HepG2 (cell line): ENCODE measurements around the gene HYOU1. TPM values are rescaled to one million over a fixed set of nuclear protein-coding genes. Genes with fewer than 3 reads are reported as not detected.

Source experiments
- ATAC-seq: fragments of 200-7000 bp; cut with Tn5 transposase; 3 replicates; pipeline ENCODE4 v1.9.1; 2020; ENCODE audit warnings: mild to moderate bottlenecking, moderate library complexity
- BruUV-seq: library from RNA; stranded (reverse); fragments of 400-500 nt; replicated peaks from 2 replicates; lab custom pipeline; 2021; lab: Mats Ljungman, UMichigan
- CTCF ChIA-PET: fragments of 300-600 bp; formaldehyde crosslinking; extraction: SDS; loops from one replicate; lab custom pipeline; 2021; ENCODE audit warnings: low total read pairs, inconsistent platforms, low intra/inter-chr PET ratio; lab: Yijun Ruan, JAX
- POLR2A ChIA-PET: fragments of 350-600 bp; sonication (Branson Sonifier 250); formaldehyde crosslinking; loops from one replicate; lab custom pipeline; 2020; ENCODE audit warnings: antibody characterized with exemption, inconsistent platforms; lab: Yijun Ruan, JAX
- DNase-seq: peaks from one replicate; pipeline ENCODE4 v3.0.0-alpha.2; 2015; ENCODE audit warnings: low spot score
- FAIRE-seq: peaks from 3 replicates; lab custom pipeline; 2011; peaks lifted over from hg19 to GRCh38; lab: Jason Lieb, UNC
- H2AFZ ChIP-seq: one replicate; pipeline ENCODE4 v1.6.1; 2011; ENCODE audit warnings: low read length, inconsistent platforms
- H3K27ac ChIP-seq: fragments of 300-600 bp; 3 replicates; pipeline ENCODE4 v1.8.0; 2011; ENCODE audit warnings: mixed run types, mild to moderate bottlenecking, mixed read lengths, low read length, inconsistent platforms; ENCODE audit not compliant: insufficient read depth; ENCODE audit errors: extremely low read length
- H3K27me3 ChIP-seq, 2 experiments: fragments of 200-600 bp in 1 of 2; 2 replicates in 1 of 2; 3 replicates in 1 of 2; pipeline versions ENCODE4 v1.6.0 to v1.8.0; 2011; ENCODE audit warnings: low read length in 2 of 2, mild to moderate bottlenecking in 2 of 2, moderate library complexity in 2 of 2, inconsistent platforms in 1 of 2; ENCODE audit not compliant: insufficient read depth in 2 of 2, control insufficient read depth in 1 of 2
- H3K36me3 ChIP-seq, 2 experiments: fragments of 200-600 bp in 1 of 2; replicated peaks in 1 of 2; 2 replicates in 1 of 2; 3 replicates in 1 of 2; pipeline versions ENCODE4 v1.5.1 to v1.8.0; 2011; ENCODE audit warnings: low read length in 2 of 2, inconsistent platforms in 1 of 2; ENCODE audit not compliant: insufficient read depth in 2 of 2, control insufficient read depth in 1 of 2
- H3K4me1 ChIP-seq: 2 replicates; pipeline ENCODE4 v1.5.1; 2012; ENCODE audit warnings: low read length, inconsistent platforms; ENCODE audit not compliant: insufficient read depth
- H3K4me2 ChIP-seq: 2 replicates; pipeline ENCODE4 v1.6.0; 2011; ENCODE audit warnings: low read depth, low read length, inconsistent platforms
- H3K4me3 ChIP-seq, 3 experiments: fragments of 200-600 bp in 1 of 3; sonication (generic), shearing (Covaris generic) in 1 of 3; replicated peaks in 1 of 3; 2 replicates each; pipeline ENCODE4 v1.5.1; 2011 to 2016; ENCODE audit warnings: low read length in 3 of 3, inconsistent platforms in 2 of 3, low read depth in 2 of 3, mild to moderate bottlenecking in 2 of 3, control low read depth in 1 of 3, mixed read lengths in 1 of 3; ENCODE audit not compliant: insufficient read depth in 1 of 3
- H3K79me2 ChIP-seq: one replicate; pipeline ENCODE4 v1.6.1; 2011; ENCODE audit warnings: low read length, inconsistent platforms; ENCODE audit not compliant: insufficient read depth
- H3K9ac ChIP-seq: 2 replicates; pipeline ENCODE4 v1.6.0; 2011; ENCODE audit warnings: mild to moderate bottlenecking, low read depth, low read length, inconsistent platforms; ENCODE audit not compliant: insufficient read depth
- H3K9me3 ChIP-seq: 2 replicates; pipeline ENCODE4 v1.5.1; 2012; ENCODE audit warnings: mild to moderate bottlenecking, low read length
- H4K20me1 ChIP-seq: 2 replicates; pipeline ENCODE4 v1.6.0; 2011; ENCODE audit warnings: inconsistent platforms, mild to moderate bottlenecking, low read length, moderate library complexity; ENCODE audit not compliant: insufficient read depth
- CAMTA2 ChIP-seq: sonication (generic); formaldehyde crosslinking; IDR thresholded peaks from 2 replicates; pipeline ENCODE4 v1.4.0; 2020; ENCODE audit warnings: mild to moderate bottlenecking, missing genetic modification reagents, borderline replicate concordance
- ESRRA ChIP-seq: sonication (generic); formaldehyde crosslinking; IDR thresholded peaks from 2 replicates; pipeline ENCODE4 v1.5.1; 2020; ENCODE audit warnings: mild to moderate bottlenecking, low read depth, missing genetic modification reagents
- GATA4 ChIP-seq: sonication (generic); IDR thresholded peaks from 2 replicates; pipeline ENCODE4 v1.6.1; 2016; ENCODE audit warnings: antibody characterized with exemption, low read depth, borderline replicate concordance
- KDM2A ChIP-seq: sonication (generic); formaldehyde crosslinking; IDR thresholded peaks from 2 replicates; pipeline ENCODE4 v1.4.0; 2020; ENCODE audit warnings: low read depth, missing genetic modification reagents, borderline replicate concordance
- MTF2 ChIP-seq: sonication (generic); formaldehyde crosslinking; IDR thresholded peaks from 2 replicates; pipeline ENCODE4 v1.5.0; 2020; ENCODE audit warnings: missing genetic modification reagents, borderline replicate concordance
- POLR2A ChIP-seq, 2 experiments: IDR thresholded peaks; 2 replicates each; pipeline ENCODE4 v1.6.1; 2011; ENCODE audit warnings: low read depth in 2 of 2, low read length in 2 of 2, mild to moderate bottlenecking in 1 of 2, moderate library complexity in 1 of 2; ENCODE audit not compliant: insufficient read depth in 1 of 2
- RAD21 ChIP-seq: fragments of 450-650 bp; formaldehyde crosslinking; IDR thresholded peaks from 2 replicates; pipeline ENCODE4 v1.5.0; 2020; ENCODE audit warnings: mild to moderate bottlenecking
- SKI ChIP-seq: fragments of 450-650 bp; IDR thresholded peaks from one replicate; pipeline ENCODE4 v1.6.1; 2018; ENCODE audit warnings: mild to moderate bottlenecking; ENCODE audit not compliant: partially characterized antibody
- SP2 ChIP-seq: sonication (generic); formaldehyde crosslinking; IDR thresholded peaks from 2 replicates; pipeline ENCODE4 v1.5.1; 2020; ENCODE audit warnings: mild to moderate bottlenecking, missing genetic modification reagents
- XRCC5 ChIP-seq: fragments of 200-400 bp; formaldehyde crosslinking; optimal IDR thresholded peaks from 2 replicates; pipeline ENCODE3; 2017; ENCODE audit warnings: mild to moderate bottlenecking, low read length
- ZBTB8A ChIP-seq: sonication (generic); formaldehyde crosslinking; IDR thresholded peaks from 2 replicates; pipeline ENCODE4 v1.4.0; 2020; ENCODE audit warnings: mild to moderate bottlenecking, low read depth, missing genetic modification reagents, borderline replicate concordance
- ZNF329 ChIP-seq: sonication (generic); formaldehyde crosslinking; IDR thresholded peaks from 2 replicates; pipeline ENCODE4 v1.9.0; 2021; ENCODE audit warnings: low read depth, mild to moderate bottlenecking, missing genetic modification reagents
- ZNF563 ChIP-seq: sonication (generic); formaldehyde crosslinking; IDR thresholded peaks from 2 replicates; pipeline ENCODE4 v1.8.0; 2022; ENCODE audit warnings: mild to moderate bottlenecking, moderate library complexity, missing genetic modification reagents
- WGBS: methylation state at CpG from one replicate; pipeline ENCODE4 v1.1.6; 2017; ENCODE audit warnings: low lambda C conversion rate; 5-methylcytosine and 5-hydroxymethylcytosine counted together
- in situ Hi-C: cut with HindIII; loops from 2 replicates; pipeline ENCODE4 v1.10.0; 2017; ENCODE audit warnings: low pct_unique_long_range_greater_than_20kb; ENCODE audit not compliant: extremely low pct_ligation_motif_present
- intact Hi-C: fragments of 100-400 bp; cut with micrococcal nuclease; formaldehyde crosslinking; loops from one replicate; pipeline ENCODE4 v1.10.0; 2022; ENCODE audit not compliant: unreplicated experiment
- polyA plus RNA-seq, 8 experiments: library from polyadenylated mRNA; depleted of rRNA in 3 of 8; stranded (reverse) in 7 of 8; unstranded in 1 of 8; fragments of >200 nt; fragmentation: Illumina TruSeq in 4 of 8; extraction: Trizol in 4 of 8; gene quantifications; 2 replicates each; pipeline versions ENCODE4 v1.2.1 to v1.2.3, GENCODE V29; 2011 to 2016; ENCODE audit warnings: low read depth in 4 of 8, missing spikeins in 1 of 8, mixed read lengths in 1 of 8; ENCODE audit not compliant: insufficient read depth in 1 of 8
- total RNA-seq, 5 experiments: library from RNA; depleted of rRNA; stranded (reverse); fragments of >200 nt; fragmentation: Illumina TruSeq; extraction: Trizol; gene quantifications; 2 replicates each; pipeline ENCODE4 v1.2.3, GENCODE V29; 2016; ENCODE audit warnings: low read depth in 1 of 5
- TF ChIP-seq, protein P1 (sequence below): IDR thresholded peaks from 2 replicates; pipeline ENCODE4 v1.6.1; 2016; ENCODE audit warnings: mild to moderate bottlenecking
- TF ChIP-seq, protein P2 (sequence below): sonication (generic); formaldehyde crosslinking; IDR thresholded peaks from 2 replicates; pipeline ENCODE4 v1.4.0; 2020; ENCODE audit warnings: missing genetic modification reagents, borderline replicate concordance
- TF ChIP-seq, protein P3 (sequence below): IDR thresholded peaks from 2 replicates; pipeline ENCODE4 v1.4.0; 2020; ENCODE audit warnings: mild to moderate bottlenecking, missing genetic modification reagents

The HYOU1 gene
- total and polyA plus RNA-seq, 2 of the 13 experiments (the other 11 are each of a cell fraction or from before 2014, with no cell fraction given), result 127 to 155 TPM

DNA sequence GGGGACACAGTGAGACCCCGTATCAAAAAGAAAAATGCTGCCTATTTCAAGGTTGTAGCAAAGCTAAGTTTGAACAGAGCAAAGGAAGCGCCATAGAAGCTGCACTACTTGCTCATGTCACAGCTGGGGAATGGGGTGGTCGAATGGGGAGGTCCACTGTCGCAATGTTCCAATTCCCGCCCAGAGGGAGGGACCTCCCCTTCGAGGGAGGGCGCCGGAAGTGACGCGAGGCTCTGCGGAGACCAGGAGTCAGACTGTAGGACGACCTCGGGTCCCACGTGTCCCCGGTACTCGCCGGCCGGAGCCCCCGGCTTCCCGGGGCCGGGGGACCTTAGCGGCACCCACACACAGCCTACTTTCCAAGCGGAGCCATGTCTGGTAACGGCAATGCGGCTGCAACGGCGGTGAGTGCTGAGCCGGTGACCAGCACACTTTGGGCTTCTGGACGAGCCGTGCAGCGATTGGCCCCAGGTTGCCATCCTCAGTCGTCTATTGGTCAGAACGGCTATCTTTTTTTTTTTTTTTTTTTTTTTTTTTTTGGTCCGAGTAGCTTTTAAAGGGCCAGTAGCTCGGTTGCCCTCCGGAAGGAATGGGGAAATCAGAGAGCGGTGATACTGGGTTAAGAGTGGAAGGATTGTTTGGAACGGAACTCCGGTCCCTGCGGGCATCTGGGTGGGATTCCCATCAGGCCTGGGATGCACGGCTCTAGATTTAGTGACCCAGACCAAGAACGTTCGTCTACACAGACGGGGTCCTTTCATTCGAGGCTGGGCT is 27.8 kb upstream of the HYOU1 start, which contains the start of gene HMBS:
HMBS (plus strand) TSS at position 219 of the 774 bp plus-strand sequence; CDS start at position 372, 153 bp downstream.
- POLR2A ChIA-PET, result interaction anchor here (0.6 to 3.8 kb wide), 42 partner anchors 8 to 464 kb away, joined by 3 to 109 read pairs (median 4); partner anchors contain the start of genes BCL9L, C2CD2L, CBL and CENATAC
- TSS peak; percentile 97 for BruUV-seq
- ATAC-seq (peak; percentile 89), DNase-seq (peak; percentile 92), FAIRE-seq (peak; percentile 93)
- no peaks in the 10 kb centered on the region; a peak in 1 of 5 replicates for H3K27me3 ChIP-seq
- H3K36me3 ChIP-seq, result peaks cover 4 to 26% of the 10 kb centered on the region in 2 experiments
- intact Hi-C loops (no loop called here), in situ Hi-C loops (no loop called here)
- CTCF ChIA-PET, result no interaction called here
- H4K20me1 ChIP-seq, result no peaks in the 10 kb centered on the region
- H3K4me3 ChIP-seq, result peak within 1 kb of the TSS; percentile 71 to 93 (median 77)
- peak within 1 kb of the TSS; percentile 89 for H3K4me2 ChIP-seq
- H2AFZ ChIP-seq, result peak within 1 kb of the TSS; percentile 92
- peaks cover 30% of the 10 kb centered on the region for H3K4me1 ChIP-seq
- H3K79me2 ChIP-seq, result peaks cover 14% of the 10 kb centered on the region
- H3K9me3 ChIP-seq, result no peaks in the 10 kb centered on the region
- WGBS, result under 1% methylated on average over 21 of the region's 45 CpGs
- H3K27ac ChIP-seq, result peak within 1 kb of the TSS; percentile 98
- peak within 1 kb of the TSS; percentile 93 for H3K9ac ChIP-seq
- TF ChIP-seq, protein P1, sequence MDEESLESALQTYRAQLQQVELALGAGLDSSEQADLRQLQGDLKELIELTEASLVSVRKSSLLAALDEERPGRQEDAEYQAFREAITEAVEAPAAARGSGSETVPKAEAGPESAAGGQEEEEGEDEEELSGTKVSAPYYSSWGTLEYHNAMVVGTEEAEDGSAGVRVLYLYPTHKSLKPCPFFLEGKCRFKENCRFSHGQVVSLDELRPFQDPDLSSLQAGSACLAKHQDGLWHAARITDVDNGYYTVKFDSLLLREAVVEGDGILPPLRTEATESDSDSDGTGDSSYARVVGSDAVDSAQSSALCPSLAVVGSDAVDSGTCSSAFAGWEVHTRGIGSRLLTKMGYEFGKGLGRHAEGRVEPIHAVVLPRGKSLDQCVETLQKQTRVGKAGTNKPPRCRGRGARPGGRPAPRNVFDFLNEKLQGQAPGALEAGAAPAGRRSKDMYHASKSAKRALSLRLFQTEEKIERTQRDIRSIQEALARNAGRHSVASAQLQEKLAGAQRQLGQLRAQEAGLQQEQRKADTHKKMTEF, result peak; percentile 79
- peak; percentile 88 for TF ChIP-seq KDM2A (CRISPR knock-in tag)
- no peak for TF ChIP-seq ZBTB8A (CRISPR knock-in tag)
- TF ChIP-seq CAMTA2 (CRISPR knock-in tag), result 0 out of 2 replicates have a peak, but pooled peaks have one; percentile 35
- TF ChIP-seq, protein P2, sequence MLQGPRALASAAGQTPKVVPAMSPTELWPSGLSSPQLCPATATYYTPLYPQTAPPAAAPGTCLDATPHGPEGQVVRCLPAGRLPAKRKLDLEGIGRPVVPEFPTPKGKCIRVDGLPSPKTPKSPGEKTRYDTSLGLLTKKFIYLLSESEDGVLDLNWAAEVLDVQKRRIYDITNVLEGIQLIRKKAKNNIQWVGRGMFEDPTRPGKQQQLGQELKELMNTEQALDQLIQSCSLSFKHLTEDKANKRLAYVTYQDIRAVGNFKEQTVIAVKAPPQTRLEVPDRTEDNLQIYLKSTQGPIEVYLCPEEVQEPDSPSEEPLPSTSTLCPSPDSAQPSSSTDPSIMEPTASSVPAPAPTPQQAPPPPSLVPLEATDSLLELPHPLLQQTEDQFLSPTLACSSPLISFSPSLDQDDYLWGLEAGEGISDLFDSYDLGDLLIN (CRISPR knock-in tag), result peak; percentile 80; the same call in 1 of the 2 replicates
- peak; percentile 73; the same call in 1 of the 2 replicates for TF ChIP-seq ESRRA (CRISPR knock-in tag)
- TF ChIP-seq SKI, result no peak
- peak; percentile 76; the same call in 1 of the 2 replicates for TF ChIP-seq ZNF563 (CRISPR knock-in tag)
- TF ChIP-seq, protein P3, sequence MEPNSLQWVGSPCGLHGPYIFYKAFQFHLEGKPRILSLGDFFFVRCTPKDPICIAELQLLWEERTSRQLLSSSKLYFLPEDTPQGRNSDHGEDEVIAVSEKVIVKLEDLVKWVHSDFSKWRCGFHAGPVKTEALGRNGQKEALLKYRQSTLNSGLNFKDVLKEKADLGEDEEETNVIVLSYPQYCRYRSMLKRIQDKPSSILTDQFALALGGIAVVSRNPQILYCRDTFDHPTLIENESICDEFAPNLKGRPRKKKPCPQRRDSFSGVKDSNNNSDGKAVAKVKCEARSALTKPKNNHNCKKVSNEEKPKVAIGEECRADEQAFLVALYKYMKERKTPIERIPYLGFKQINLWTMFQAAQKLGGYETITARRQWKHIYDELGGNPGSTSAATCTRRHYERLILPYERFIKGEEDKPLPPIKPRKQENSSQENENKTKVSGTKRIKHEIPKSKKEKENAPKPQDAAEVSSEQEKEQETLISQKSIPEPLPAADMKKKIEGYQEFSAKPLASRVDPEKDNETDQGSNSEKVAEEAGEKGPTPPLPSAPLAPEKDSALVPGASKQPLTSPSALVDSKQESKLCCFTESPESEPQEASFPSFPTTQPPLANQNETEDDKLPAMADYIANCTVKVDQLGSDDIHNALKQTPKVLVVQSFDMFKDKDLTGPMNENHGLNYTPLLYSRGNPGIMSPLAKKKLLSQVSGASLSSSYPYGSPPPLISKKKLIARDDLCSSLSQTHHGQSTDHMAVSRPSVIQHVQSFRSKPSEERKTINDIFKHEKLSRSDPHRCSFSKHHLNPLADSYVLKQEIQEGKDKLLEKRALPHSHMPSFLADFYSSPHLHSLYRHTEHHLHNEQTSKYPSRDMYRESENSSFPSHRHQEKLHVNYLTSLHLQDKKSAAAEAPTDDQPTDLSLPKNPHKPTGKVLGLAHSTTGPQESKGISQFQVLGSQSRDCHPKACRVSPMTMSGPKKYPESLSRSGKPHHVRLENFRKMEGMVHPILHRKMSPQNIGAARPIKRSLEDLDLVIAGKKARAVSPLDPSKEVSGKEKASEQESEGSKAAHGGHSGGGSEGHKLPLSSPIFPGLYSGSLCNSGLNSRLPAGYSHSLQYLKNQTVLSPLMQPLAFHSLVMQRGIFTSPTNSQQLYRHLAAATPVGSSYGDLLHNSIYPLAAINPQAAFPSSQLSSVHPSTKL (CRISPR knock-in tag), result peak; percentile 33; the same call in 1 of the 2 replicates
- TF ChIP-seq GATA4, result no peak; the same call in 1 of the 2 replicates
- peak; percentile 85 for TF ChIP-seq SP2 (CRISPR knock-in tag)
- TF ChIP-seq RAD21 (CRISPR knock-in tag), result peak; percentile 45; the same call in 1 of the 2 replicates
- TF ChIP-seq XRCC5, result peak; percentile 58
- TF ChIP-seq ZNF329 (CRISPR knock-in tag), result 0 out of 2 replicates have a peak, but pooled peaks have one; percentile 42
- TF ChIP-seq POLR2A (IDR thresholded peaks at IDR 0.05; ENCODE audit: insufficient read depth in 1 of 2, low read depth in 2 of 2, low read length in 2 of 2), result peak; percentile 83 to 93
- no peak for TF ChIP-seq MTF2 (CRISPR knock-in tag)
